Esophagus muscularis mucosa (tissue), 4 donors: ENCODE data around the gene PHLPP1.

Experiments used
- CTCF ChIP-seq, 3 experiments: fragments of 200-600 bp in 2 of 3; fragments of 450-650 bp in 1 of 3; sonication (generic) in 2 of 3; IDR thresholded peaks; one replicate each; pipeline ENCODE4 v1.5.1; 2017 to 2019; ENCODE audit warnings: antibody characterized with exemption in 3 of 3, mild to moderate bottlenecking in 2 of 3, moderate library complexity in 1 of 3
- EP300 ChIP-seq: sonication (generic); formaldehyde crosslinking; IDR thresholded peaks from one replicate; pipeline ENCODE4 v1.6.1; 2017; ENCODE audit warnings: antibody characterized with exemption
- POLR2A ChIP-seq: fragments of 450-650 bp; IDR thresholded peaks from one replicate; pipeline ENCODE4 v1.6.1; 2017; ENCODE audit warnings: antibody characterized with exemption, moderate library complexity, mild to moderate bottlenecking, low read depth
- POLR2AphosphoS5 ChIP-seq, 2 donors: sonication (generic); formaldehyde crosslinking; IDR thresholded peaks; one replicate each; pipeline ENCODE4 v1.6.1; 2017; ENCODE audit warnings: antibody characterized with exemption in 2 of 2

GRCh38 chr18:62939926-62940325 is 224.6 kb downstream of the PHLPP1 start:
- TF ChIP-seq CTCF (IDR thresholded peaks at IDR 0.05) (no peak), POLR2AphosphoS5 (IDR thresholded peaks at IDR 0.05) (no peak), POLR2A (no peak), EP300 (no peak)
